Neural progenitor cell (in vitro differentiated cells): ENCODE measurements around the gene SAMD8. TPM values are rescaled to one million over a fixed set of nuclear protein-coding genes. Genes with fewer than 3 reads are reported as not detected.
A peak's percentile ranks its signal among the peaks of the same experiment; 100 is the strongest.
"Not testable (repeated sequence)": the region's sequence is repeated elsewhere in the genome, so short reads cannot be mapped to it uniquely, and the experiment has no call there.

Experiments used
- DNase-seq: peaks from one replicate; pipeline ENCODE4 v3.0.0-alpha.2; 2016; ENCODE audit warnings: low spot score
- H2AFZ ChIP-seq: fragments of 200-600 bp; sonication (generic); replicated peaks from 2 replicates; pipeline ENCODE4 v1.6.1; 2016; ENCODE audit warnings: antibody characterized with exemption
- H3F3A ChIP-seq: fragments of 200-600 bp; sonication (generic); 2 replicates; pipeline ENCODE4 v1.6.1; 2016; ENCODE audit warnings: antibody characterized with exemption, low read depth
- H3K27ac ChIP-seq: fragments of 200-600 bp; sonication (generic); 2 replicates; pipeline ENCODE4 v1.5.1; 2016; ENCODE audit warnings: mild to moderate bottlenecking
- H3K27me3 ChIP-seq: fragments of 200-600 bp; sonication (generic); 2 replicates; pipeline ENCODE4 v1.6.1; 2016; ENCODE audit warnings: mild to moderate bottlenecking, moderate library complexity
- H3K36me3 ChIP-seq: fragments of 200-600 bp; sonication (generic); 2 replicates; pipeline ENCODE4 v1.5.1; 2016
- H3K4me1 ChIP-seq: fragments of 200-600 bp; sonication (generic); 2 replicates; pipeline ENCODE4 v1.6.1; 2016; ENCODE audit warnings: mixed run types
- H3K4me2 ChIP-seq: fragments of 200-600 bp; sonication (generic); 2 replicates; pipeline ENCODE4 v1.6.1; 2016
- H3K4me3 ChIP-seq: fragments of 200-600 bp; sonication (generic); 2 replicates; pipeline ENCODE4 v1.5.1; 2016
- H3K79me2 ChIP-seq: fragments of 200-600 bp; sonication (generic); 2 replicates; pipeline ENCODE4 v1.6.1; 2016; ENCODE audit warnings: low read depth
- H3K9ac ChIP-seq: fragments of 200-600 bp; sonication (generic); 2 replicates; pipeline ENCODE4 v1.6.1; 2016
- H3K9me3 ChIP-seq: fragments of 200-600 bp; sonication (generic); 2 replicates; pipeline ENCODE4 v1.5.1; 2016; ENCODE audit warnings: low read depth
- H4K20me1 ChIP-seq: fragments of 200-600 bp; sonication (generic); 2 replicates; pipeline ENCODE4 v1.6.1; 2016; ENCODE audit warnings: low read depth
- H3K27ac Mint-ChIP-seq: 3 replicates; pipeline ENCODE4 v1.8.0; 2021; ENCODE audit warnings: mixed read lengths
- H3K27me3 Mint-ChIP-seq: 2 replicates; pipeline ENCODE4 v1.8.0; 2022; ENCODE audit warnings: low read depth, mild to moderate bottlenecking, inconsistent platforms, moderate library complexity, mixed read lengths; ENCODE audit not compliant: insufficient read depth
- H3K36me3 Mint-ChIP-seq: 3 replicates; pipeline ENCODE4 v1.8.0; 2021; ENCODE audit warnings: mixed read lengths
- H3K4me1 Mint-ChIP-seq: 3 replicates; pipeline ENCODE4 v1.8.0; 2021; ENCODE audit warnings: mixed read lengths
- H3K4me3 Mint-ChIP-seq: 3 replicates; pipeline ENCODE4 v1.8.0; 2021; ENCODE audit warnings: mild to moderate bottlenecking, moderate library complexity, mixed read lengths
- H3K9me3 Mint-ChIP-seq: 3 replicates; pipeline ENCODE4 v1.8.0; 2020; ENCODE audit warnings: mixed read lengths
- CTCF ChIP-seq: fragments of 200-600 bp; sonication (generic); IDR thresholded peaks from 2 replicates; pipeline ENCODE4 v1.5.1; 2017; ENCODE audit warnings: antibody characterized with exemption, mild to moderate bottlenecking
- EZH2 ChIP-seq: fragments of 200-600 bp; sonication (generic); IDR thresholded peaks from 2 replicates; pipeline ENCODE4 v1.6.1; 2017; ENCODE audit warnings: antibody characterized with exemption, mild to moderate bottlenecking, moderate library complexity
- EZH2phosphoT487 ChIP-seq: fragments of 200-600 bp; sonication (generic); IDR thresholded peaks from 2 replicates; pipeline ENCODE4 v1.6.1; 2017; ENCODE audit warnings: antibody characterized with exemption
- total RNA-seq: library from RNA; depleted of rRNA; stranded (reverse); fragments of >200 nt; gene quantifications from 2 replicates; pipeline ENCODE4 v1.2.3, GENCODE V29; 2015; ENCODE audit warnings: low replicate concordance

The SAMD8 gene
- total RNA-seq, 1 donor from 2014 or later: 39.5 TPM

DNA sequence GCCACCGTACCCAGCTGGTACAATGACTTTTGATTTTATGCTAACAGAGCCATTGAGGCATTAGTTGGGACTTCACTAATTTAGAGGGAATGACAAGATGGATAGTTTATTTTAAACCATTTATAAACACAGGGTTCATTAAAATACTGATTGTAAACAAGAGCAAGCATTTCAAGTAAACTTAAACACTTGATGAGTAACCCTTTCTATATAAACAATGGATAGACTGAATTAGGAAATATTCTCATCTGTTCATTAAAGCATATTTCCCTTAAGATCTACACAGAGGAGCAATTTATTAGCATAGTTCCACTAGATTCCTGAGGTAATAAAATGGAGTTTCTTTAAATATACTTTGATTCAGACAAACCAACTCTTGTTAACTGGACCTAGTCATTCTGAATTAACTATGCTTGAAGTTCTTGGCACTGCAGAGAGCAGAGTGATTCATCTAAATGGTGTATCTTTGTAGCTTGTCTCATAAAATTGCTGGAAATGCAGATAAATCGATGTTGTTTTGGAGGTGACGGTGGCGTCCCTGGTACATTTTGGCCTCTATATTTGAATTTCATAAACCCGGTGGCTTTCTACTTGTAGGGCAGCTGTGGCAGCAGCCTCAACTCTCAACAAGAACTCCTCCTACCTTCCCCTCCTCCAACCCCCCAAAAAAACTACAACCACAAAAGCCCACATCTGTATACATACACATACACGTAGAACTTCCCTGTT, 83.7 kb downstream of the SAMD8 start:
- H3K4me1 ChIP-seq: no peaks in the 10 kb centered on the region
- no peak overlapping the region for H3K4me3 ChIP-seq
- H3K27ac ChIP-seq: no peak overlapping the region
- TF ChIP-seq EZH2phosphoT487 (no peak), CTCF (no peak), EZH2 (no peak)
- no peaks in the 10 kb centered on the region for H3K36me3 Mint-ChIP-seq
- H4K20me1 ChIP-seq: no peaks in the 10 kb centered on the region
- no peak for DNase-seq
- no peaks in the 10 kb centered on the region for H3K27me3 ChIP-seq
- no peak overlapping the region for H3K27ac Mint-ChIP-seq
- no peak overlapping the region for H3K4me2 ChIP-seq
- no peaks in the 10 kb centered on the region for H3K9me3 ChIP-seq
- peaks cover 8% of the 10 kb centered on the region for H3K27me3 Mint-ChIP-seq
- no peak overlapping the region for H2AFZ ChIP-seq
- H3K4me3 Mint-ChIP-seq: no peak overlapping the region
- H3K9ac ChIP-seq: no peak overlapping the region
- H3K36me3 ChIP-seq: no peaks in the 10 kb centered on the region
- H3K4me1 Mint-ChIP-seq: no peaks in the 10 kb centered on the region
- no peaks in the 10 kb centered on the region for H3F3A ChIP-seq
- H3K79me2 ChIP-seq: no peaks in the 10 kb centered on the region
- H3K9me3 Mint-ChIP-seq: no peaks in the 10 kb centered on the region

DNA sequence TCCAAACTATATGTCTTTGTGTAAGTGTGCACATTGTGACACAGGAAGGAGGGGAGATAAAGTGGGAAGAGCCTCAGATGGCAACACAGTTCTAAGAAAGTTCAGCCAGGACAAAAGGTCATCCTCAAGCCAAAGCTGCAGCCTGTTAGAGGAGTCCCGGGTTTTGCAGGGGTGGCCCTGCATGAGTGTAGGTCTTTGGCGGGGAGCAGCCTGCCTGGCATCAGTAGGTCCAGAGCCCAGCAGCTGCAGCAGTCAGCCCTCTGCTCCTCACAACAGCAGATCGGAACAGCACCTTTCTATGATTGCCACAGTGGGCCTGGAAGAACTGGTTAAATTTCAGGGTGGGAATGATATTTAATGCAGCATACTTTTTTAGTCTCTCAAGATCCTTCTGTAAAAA, 85.6 kb downstream of the SAMD8 start:
- H3K27me3 Mint-ChIP-seq: peaks cover 4% of the 10 kb centered on the region
- H2AFZ ChIP-seq: no peak overlapping the region
- no peak overlapping the region for H3K9ac ChIP-seq
- no peak for TF ChIP-seq EZH2phosphoT487
- H4K20me1 ChIP-seq: no peaks in the 10 kb centered on the region
- no peaks in the 10 kb centered on the region for H3K9me3 ChIP-seq
- no peak for DNase-seq
- H3K36me3 ChIP-seq: no peaks in the 10 kb centered on the region
- no peaks in the 10 kb centered on the region for H3K27me3 ChIP-seq
- no peak overlapping the region for H3K27ac ChIP-seq
- H3K4me3 ChIP-seq: no peak overlapping the region
- no peaks in the 10 kb centered on the region for H3K9me3 Mint-ChIP-seq
- no peaks in the 10 kb centered on the region for H3K4me1 ChIP-seq
- H3K36me3 Mint-ChIP-seq: no peaks in the 10 kb centered on the region
- no peak overlapping the region for H3K4me3 Mint-ChIP-seq
- no peaks in the 10 kb centered on the region for H3K79me2 ChIP-seq
- H3K4me2 ChIP-seq: no peak overlapping the region
- H3K27ac Mint-ChIP-seq: peak overlapping the region; percentile 21
- H3F3A ChIP-seq: no peaks in the 10 kb centered on the region
- no peaks in the 10 kb centered on the region for H3K4me1 Mint-ChIP-seq

GRCh38 chr10:75197906-75198305, 86.5 kb downstream of the SAMD8 start:
- no peak overlapping the region for H3K27ac ChIP-seq
- no peaks in the 10 kb centered on the region for H3K9me3 ChIP-seq
- Mint-ChIP-seq H3K4me1 (no peaks in the 10 kb centered on the region), H3K27ac (no peak overlapping the region), H3K4me3 (no peak overlapping the region), H3K9me3 (no peaks in the 10 kb centered on the region), H3K27me3 (peaks cover 4% of the 10 kb centered on the region), H3K36me3 (no peaks in the 10 kb centered on the region)
- H4K20me1 ChIP-seq: no peaks in the 10 kb centered on the region
- no peak overlapping the region for H2AFZ ChIP-seq
- H3F3A ChIP-seq: no peaks in the 10 kb centered on the region
- peak; percentile 13 for DNase-seq
- no peak overlapping the region for H3K9ac ChIP-seq
- TF ChIP-seq EZH2 (no peak), CTCF (no peak)
- no peak overlapping the region for H3K4me2 ChIP-seq
- H3K27me3 ChIP-seq: no peaks in the 10 kb centered on the region
- no peaks in the 10 kb centered on the region for H3K4me1 ChIP-seq
- no peaks in the 10 kb centered on the region for H3K36me3 ChIP-seq
- H3K79me2 ChIP-seq: no peaks in the 10 kb centered on the region
- no peak overlapping the region for H3K4me3 ChIP-seq

- H4K20me1 ChIP-seq, H3K27ac ChIP-seq, H3K4me3 Mint-ChIP-seq, H2AFZ ChIP-seq, H3K27me3 Mint-ChIP-seq, H3K4me1 Mint-ChIP-seq, H3K4me3 ChIP-seq, H3K9ac ChIP-seq, H3K27me3 ChIP-seq, H3K4me2 ChIP-seq, H3K9me3 ChIP-seq, H3K9me3 Mint-ChIP-seq, H3K79me2 ChIP-seq, H3K36me3 Mint-ChIP-seq, H3F3A ChIP-seq, H3K27ac Mint-ChIP-seq, DNase-seq, H3K4me1 ChIP-seq, H3K36me3 ChIP-seq: not testable (repeated sequence)
Observed at GRCh38 chr10:75199949-75200348, 88.5 kb downstream of the SAMD8 start.
